Endothelial cell of umbilical vein (primary cell): ENCODE measurements around the gene VMP1. TPM values are rescaled to one million over a fixed set of nuclear protein-coding genes. Genes with fewer than 3 reads are reported as not detected.

Source experiments
- BruUV-seq: library from RNA; stranded (reverse); fragments of 400-500 nt; replicated peaks from 2 replicates; lab custom pipeline; 2021; lab: Mats Ljungman, UMichigan
- CTCF ChIA-PET: fragments of 300-600, 350-600 bp; sonication (Branson Sonifier 250); formaldehyde crosslinking; loops from one replicate; lab custom pipeline; 2021; ENCODE audit warnings: antibody characterized with exemption, inconsistent platforms; lab: Charles Lee
- POLR2A ChIA-PET: fragments of 300-600, 350-600 bp; sonication (Branson Sonifier 250); formaldehyde crosslinking; loops from one replicate; lab custom pipeline; 2021; ENCODE audit warnings: antibody characterized with exemption, inconsistent platforms; lab: Charles Lee
- DNase-seq: peaks from one replicate; pipeline ENCODE4 v3.0.0-alpha.2; 2011; ENCODE audit warnings: low read depth, low spot score
- FAIRE-seq: peaks from 2 replicates; lab custom pipeline; 2011; peaks lifted over from hg19 to GRCh38; lab: Jason Lieb, UNC
- H2AFZ ChIP-seq: 2 replicates; pipeline ENCODE4 v1.6.0; 2012; ENCODE audit warnings: low read depth, low read length, control low read depth, inconsistent platforms
- H3K27ac ChIP-seq: 2 replicates; pipeline ENCODE4 v1.5.1; 2011; ENCODE audit warnings: low read depth, mild to moderate bottlenecking, control low read depth, low read length, moderate library complexity; ENCODE audit not compliant: insufficient read depth
- H3K27me3 ChIP-seq, 2 experiments: 2 replicates each; pipeline versions ENCODE4 v1.6.0 to v1.6.1; 2011; ENCODE audit warnings: low read length in 2 of 2, mixed read lengths in 1 of 2; ENCODE audit not compliant: control insufficient read depth in 2 of 2, insufficient read depth in 2 of 2
- H3K36me3 ChIP-seq, 2 experiments: 2 replicates in 1 of 2; 3 replicates in 1 of 2; pipeline ENCODE4 v1.5.1; 2011; ENCODE audit warnings: low read length in 2 of 2, mild to moderate bottlenecking in 1 of 2, moderate library complexity in 1 of 2; ENCODE audit not compliant: control insufficient read depth in 2 of 2, insufficient read depth in 2 of 2; ENCODE audit errors: extremely low read depth in 1 of 2
- H3K4me1 ChIP-seq: 3 replicates; pipeline ENCODE4 v1.5.1; 2011; ENCODE audit warnings: mild to moderate bottlenecking, low read length; ENCODE audit not compliant: control insufficient read depth, insufficient read depth; ENCODE audit errors: extremely low read depth
- H3K4me2 ChIP-seq: 2 replicates; pipeline ENCODE4 v1.6.1; 2011; ENCODE audit warnings: low read length, control low read depth, mixed read lengths; ENCODE audit not compliant: insufficient read depth
- H3K4me3 ChIP-seq, 3 experiments: fragments of 200-600 bp in 1 of 3; sonication (generic), shearing (Covaris generic) in 1 of 3; replicated peaks in 1 of 3; 2 replicates each; pipeline ENCODE4 v1.5.1; 2011 to 2016; ENCODE audit warnings: control low read depth in 3 of 3, low read length in 3 of 3, mild to moderate bottlenecking in 2 of 3, inconsistent platforms in 1 of 3, low read depth in 1 of 3, moderate library complexity in 1 of 3; ENCODE audit not compliant: insufficient read depth in 1 of 3
- H3K79me2 ChIP-seq: 2 replicates; pipeline ENCODE4 v1.6.0; 2012; ENCODE audit warnings: low read length, inconsistent platforms; ENCODE audit not compliant: control insufficient read depth, insufficient read depth
- H3K9ac ChIP-seq: replicated peaks from 2 replicates; pipeline ENCODE3; 2011; ENCODE audit warnings: low read length, control low read depth; ENCODE audit not compliant: insufficient read depth; ENCODE audit errors: extremely low read depth
- H3K9me1 ChIP-seq: replicated peaks from 3 replicates; pipeline ENCODE4 v1.6.0; 2011; ENCODE audit warnings: mild to moderate bottlenecking, low read length; ENCODE audit not compliant: control insufficient read depth, insufficient read depth; ENCODE audit errors: extremely low read depth
- H3K9me3 ChIP-seq: replicated peaks from 2 replicates; pipeline ENCODE4 v1.5.1; 2012; ENCODE audit warnings: low read length, inconsistent platforms; ENCODE audit not compliant: control insufficient read depth, insufficient read depth
- H4K20me1 ChIP-seq: replicated peaks from 2 replicates; pipeline ENCODE3; 2011; ENCODE audit warnings: mild to moderate bottlenecking, low read length; ENCODE audit not compliant: control insufficient read depth, insufficient read depth; ENCODE audit errors: extremely low read depth
- EZH2 ChIP-seq: IDR thresholded peaks from 2 replicates; pipeline ENCODE4 v1.6.1; 2012; ENCODE audit warnings: borderline replicate concordance, low read depth, mild to moderate bottlenecking, moderate library complexity, low read length, inconsistent platforms; ENCODE audit not compliant: severe bottlenecking
- FOS ChIP-seq: IDR thresholded peaks from 2 replicates; pipeline ENCODE4 v1.6.1; 2011; ENCODE audit warnings: mild to moderate bottlenecking, low read length, moderate library complexity, borderline replicate concordance; ENCODE audit not compliant: insufficient read depth
- GATA2 ChIP-seq: IDR thresholded peaks from 2 replicates; pipeline ENCODE4 v1.7.0; 2011; ENCODE audit warnings: low read depth, mild to moderate bottlenecking, moderate library complexity, mixed read lengths, low read length; ENCODE audit not compliant: insufficient read length, insufficient read depth
- MYC ChIP-seq: IDR thresholded peaks from one replicate; pipeline ENCODE4 v1.6.1; 2011; ENCODE audit warnings: mild to moderate bottlenecking, low read depth, low read length
- POLR2AphosphoS5 ChIP-seq: IDR thresholded peaks from 2 replicates; pipeline ENCODE4 v1.6.1; 2012; ENCODE audit warnings: low read depth, mild to moderate bottlenecking, control low read depth, low read length, moderate library complexity; ENCODE audit not compliant: insufficient read depth
- dilution Hi-C: fragments of 300-500 bp; cut with MboI; formaldehyde crosslinking; loops from one replicate; pipeline ENCODE4 v1.15.0; 2019; ENCODE audit warnings: low sequenced_read_pairs; ENCODE audit not compliant: extremely low pct_ligation_motif_present
- intact Hi-C: fragments of 100-400 bp; cut with micrococcal nuclease; formaldehyde crosslinking; loops from one replicate; pipeline ENCODE4 v1.10.0; 2022
- polyA plus RNA-seq, 4 experiments: library from polyadenylated mRNA; depleted of rRNA in 3 of 4; stranded (reverse) in 3 of 4; unstranded in 1 of 4; fragments of >200 nt; gene quantifications; 2 replicates each; pipeline versions ENCODE4 v1.2.1 to v1.2.3, GENCODE V29; 2011 to 2012; ENCODE audit warnings: missing spikeins in 1 of 4
- total RNA-seq: library from RNA; stranded (reverse); gene quantifications from 2 replicates; pipeline ENCODE4 v1.2.3, GENCODE V29; 2021
- TF ChIP-seq, protein P1 (sequence below), 2 donors: IDR thresholded peaks; 1 replicate in 1 of 2; 2 replicates in 1 of 2; pipeline ENCODE4 v1.5.1; 2011; ENCODE audit warnings: low read length in 2 of 2, mild to moderate bottlenecking in 2 of 2, moderate library complexity in 2 of 2, control low read depth in 1 of 2, inconsistent platforms in 1 of 2, low read depth in 1 of 2; ENCODE audit not compliant: insufficient read depth in 1 of 2; ENCODE audit errors: extremely low read depth in 1 of 2
- TF ChIP-seq, protein P2 (sequence below): IDR thresholded peaks from 2 replicates; pipeline ENCODE4 v1.6.1; 2011; ENCODE audit not compliant: insufficient read depth, insufficient read length

Gene VMP1
- total and polyA plus RNA-seq, 2 donors (not counting 3 experiments of a cell fraction or from before 2014, with no cell fraction given): 138 to 270 TPM

DNA sequence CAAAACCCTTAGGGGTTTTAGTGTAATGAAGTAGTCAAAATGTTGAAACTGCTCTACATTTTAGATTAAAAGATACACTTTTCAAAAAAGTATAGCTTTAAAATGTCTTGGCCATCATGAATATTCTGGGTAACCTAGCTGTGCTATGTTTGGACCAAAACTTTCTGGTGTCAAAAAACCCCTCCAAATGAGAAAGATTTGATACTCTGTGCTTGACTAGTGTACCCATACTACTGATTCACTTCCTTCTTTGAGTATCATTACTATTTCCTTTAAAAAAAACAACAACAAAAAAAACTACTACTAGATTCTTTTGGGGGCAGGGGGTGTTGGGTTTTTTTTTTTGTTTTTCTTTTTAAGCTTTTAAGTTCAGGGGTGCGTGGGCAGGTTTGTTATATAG is 37.5 kb upstream of the VMP1 start:
- POLR2A ChIA-PET: interaction anchor here (0.6 to 1.4 kb wide), 6 partner anchors 13 to 162 kb away, joined by 3 to 8 read pairs (median 3); partner anchors contain the start of genes CLTC, PTRH2 and VMP1
- peak overlapping the region; percentile 3 for H3K9ac ChIP-seq
- dilution Hi-C loops: no loop called here
- peaks cover 3 to 32% of the 10 kb centered on the region in 2 experiments for H3K36me3 ChIP-seq
- no peak overlapping the region for H2AFZ ChIP-seq
- H3K9me1 ChIP-seq: peaks cover 2% of the 10 kb centered on the region
- peaks cover 40% of the 10 kb centered on the region for H3K79me2 ChIP-seq
- no peaks in the 10 kb centered on the region for H4K20me1 ChIP-seq
- CTCF ChIA-PET: interaction anchor here (0.8 to 2.1 kb wide), 8 partner anchors 10 to 190 kb away, joined by 3 to 8 read pairs (median 3); no protein-coding TSS in a partner anchor
- intact Hi-C loops: loop anchor here (1.0 to 5.0 kb wide), 3 partner anchors 51 to 343 kb away; partner anchors contain the start of gene CLTC
- no peak overlapping the region for H3K4me3 ChIP-seq
- DNase-seq (peak; percentile 9), FAIRE-seq (peak; percentile 59)
- no TSS peak for BruUV-seq
- H3K27me3 ChIP-seq: no peaks in the 10 kb centered on the region
- no peaks in the 10 kb centered on the region for H3K9me3 ChIP-seq
- H3K27ac ChIP-seq: peak overlapping the region; percentile 96
- TF ChIP-seq MYC (no peak), POLR2AphosphoS5 (no peak), FOS (peak; percentile 22), GATA2 (no peak)
- H3K4me2 ChIP-seq: peak overlapping the region; percentile 95
- peaks cover 55% of the 10 kb centered on the region for H3K4me1 ChIP-seq

DNA sequence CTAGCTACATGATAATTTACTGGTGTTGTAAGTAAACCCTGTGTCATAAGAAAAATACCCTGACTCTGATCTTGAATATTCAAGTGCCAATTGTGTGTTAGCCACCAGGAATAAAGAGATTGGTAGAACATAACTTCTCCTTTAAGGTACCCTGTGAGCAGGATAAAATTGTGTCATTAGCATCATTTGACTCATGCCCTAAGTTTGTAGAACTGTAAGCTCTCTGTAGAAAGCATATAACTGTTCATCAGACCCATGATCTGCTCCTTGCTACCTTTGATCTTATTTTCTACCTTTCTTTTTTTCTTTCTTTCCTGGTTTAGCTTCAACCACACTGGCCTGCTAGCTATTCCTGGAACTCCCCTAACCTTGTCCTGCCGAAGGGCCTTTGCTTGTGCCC is 36.1 kb upstream of the VMP1 start:
- FAIRE-seq: no peak
- H3K4me2 ChIP-seq: no peak overlapping the region
- ChIA-PET CTCF (interaction anchor here (1.2 to 2.1 kb wide), 4 partner anchors 11 to 188 kb away, joined by 3 to 8 read pairs (median 4); no protein-coding TSS in a partner anchor), POLR2A (interaction anchor here (1.4 kb wide), 1 partner anchor 52 kb away, joined by 8 read pairs; the partner anchor contains the start of gene CLTC)
- H2AFZ ChIP-seq: no peak overlapping the region
- H3K79me2 ChIP-seq: peaks cover 37% of the 10 kb centered on the region
- H3K36me3 ChIP-seq: peaks cover 7 to 35% of the 10 kb centered on the region in 2 experiments
- no peaks in the 10 kb centered on the region for H3K9me3 ChIP-seq
- peaks cover under 1% of the 10 kb centered on the region for H3K9me1 ChIP-seq
- peaks cover 53% of the 10 kb centered on the region for H3K4me1 ChIP-seq
- DNase-seq: no peak
- no TSS peak for BruUV-seq
- H4K20me1 ChIP-seq: no peaks in the 10 kb centered on the region
- no peaks in the 10 kb centered on the region for H3K27me3 ChIP-seq
- TF ChIP-seq GATA2: no peak
- TF ChIP-seq, protein P1, sequence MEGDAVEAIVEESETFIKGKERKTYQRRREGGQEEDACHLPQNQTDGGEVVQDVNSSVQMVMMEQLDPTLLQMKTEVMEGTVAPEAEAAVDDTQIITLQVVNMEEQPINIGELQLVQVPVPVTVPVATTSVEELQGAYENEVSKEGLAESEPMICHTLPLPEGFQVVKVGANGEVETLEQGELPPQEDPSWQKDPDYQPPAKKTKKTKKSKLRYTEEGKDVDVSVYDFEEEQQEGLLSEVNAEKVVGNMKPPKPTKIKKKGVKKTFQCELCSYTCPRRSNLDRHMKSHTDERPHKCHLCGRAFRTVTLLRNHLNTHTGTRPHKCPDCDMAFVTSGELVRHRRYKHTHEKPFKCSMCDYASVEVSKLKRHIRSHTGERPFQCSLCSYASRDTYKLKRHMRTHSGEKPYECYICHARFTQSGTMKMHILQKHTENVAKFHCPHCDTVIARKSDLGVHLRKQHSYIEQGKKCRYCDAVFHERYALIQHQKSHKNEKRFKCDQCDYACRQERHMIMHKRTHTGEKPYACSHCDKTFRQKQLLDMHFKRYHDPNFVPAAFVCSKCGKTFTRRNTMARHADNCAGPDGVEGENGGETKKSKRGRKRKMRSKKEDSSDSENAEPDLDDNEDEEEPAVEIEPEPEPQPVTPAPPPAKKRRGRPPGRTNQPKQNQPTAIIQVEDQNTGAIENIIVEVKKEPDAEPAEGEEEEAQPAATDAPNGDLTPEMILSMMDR (IDR thresholded peaks at IDR 0.05; ENCODE audit: extremely low read depth in 1 of 2, insufficient read depth in 1 of 2, low read depth in 1 of 2, low read length in 2 of 2): no peak
- TF ChIP-seq MYC: no peak
- TF ChIP-seq FOS: no peak
- no peak for TF ChIP-seq POLR2AphosphoS5
- TF ChIP-seq EZH2: no peak
- TF ChIP-seq, protein P2, sequence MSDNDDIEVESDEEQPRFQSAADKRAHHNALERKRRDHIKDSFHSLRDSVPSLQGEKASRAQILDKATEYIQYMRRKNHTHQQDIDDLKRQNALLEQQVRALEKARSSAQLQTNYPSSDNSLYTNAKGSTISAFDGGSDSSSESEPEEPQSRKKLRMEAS: no peak
- no peak overlapping the region for H3K9ac ChIP-seq
- H3K27ac ChIP-seq: peak overlapping the region; percentile 24
- intact Hi-C loops (no loop called here), dilution Hi-C loops (no loop called here)
- no peak overlapping the region for H3K4me3 ChIP-seq
